Stimulated activated CD8-positive, alpha-beta memory T cell treated with anti-CD3 and anti-CD28 coated beads, Interleukin-4, amount 100 ng/mL, for 1 hour (primary cell): Measurements from ENCODE around the gene ARAP1.

Experiments
- DNase-seq, 2 donors: peaks; one replicate each; pipeline ENCODE4 v3.0.0-alpha.2; 2020; ENCODE audit warnings: low read depth in 2 of 2, low spot score in 1 of 2

ARAP1 gene

GRCh38 chr11:72642043-72642883 lies 109.9 kb downstream of the ARAP1 start:
- DNase-seq: no peak

GRCh38 chr11:72641522-72642042 lies 110.6 kb downstream of the ARAP1 start:
- DNase-seq: no peak

- no peak for DNase-seq
Measured at GRCh38 chr11:72639502-72640375, 112.5 kb downstream of the ARAP1 start.

DNA sequence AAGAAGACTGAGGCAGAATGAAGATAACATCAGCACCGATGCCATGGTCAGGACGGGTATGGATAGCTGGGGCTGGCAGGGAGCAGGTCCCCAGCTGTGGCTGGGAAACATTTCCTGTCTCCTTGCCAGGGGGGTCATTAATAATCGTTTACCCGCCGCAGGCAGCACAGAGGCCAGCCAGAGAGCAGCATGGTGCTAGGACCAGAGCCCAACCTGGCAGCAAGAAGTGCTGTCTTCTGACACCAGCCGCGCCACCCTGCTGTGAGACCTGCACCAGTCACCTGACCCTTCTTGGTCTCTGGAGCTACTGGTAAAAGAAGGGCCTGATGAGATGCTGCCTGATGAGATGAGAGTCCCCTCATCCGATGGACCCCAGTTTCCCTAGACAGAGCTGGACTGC lies 114.3 kb downstream of the ARAP1 start:
- DNase-seq: no peak

- no peak for DNase-seq
Measured at GRCh38 chr11:72637198-72637597, 115.0 kb downstream of the ARAP1 start.

DNA sequence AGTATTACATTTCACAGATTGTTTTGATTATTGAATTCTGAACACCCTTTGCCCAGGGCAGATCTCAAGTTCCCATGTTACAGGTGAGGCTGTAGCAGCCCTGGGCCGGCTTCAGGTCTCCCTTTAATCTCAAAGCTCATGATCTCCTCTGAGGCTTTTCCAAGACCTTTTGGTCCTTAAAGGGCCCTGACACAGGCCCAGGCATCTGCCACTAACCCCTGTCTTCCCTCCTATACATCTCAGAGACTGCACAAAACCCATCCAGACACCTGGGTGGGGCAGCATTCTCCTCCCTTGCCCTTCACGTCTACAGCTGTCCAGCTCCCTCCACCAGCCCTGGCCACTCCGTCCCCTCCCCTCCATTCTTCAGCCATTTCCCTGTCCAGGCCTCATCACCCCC lies 115.8 kb downstream of the ARAP1 start:
- DNase-seq: no peak

DNA sequence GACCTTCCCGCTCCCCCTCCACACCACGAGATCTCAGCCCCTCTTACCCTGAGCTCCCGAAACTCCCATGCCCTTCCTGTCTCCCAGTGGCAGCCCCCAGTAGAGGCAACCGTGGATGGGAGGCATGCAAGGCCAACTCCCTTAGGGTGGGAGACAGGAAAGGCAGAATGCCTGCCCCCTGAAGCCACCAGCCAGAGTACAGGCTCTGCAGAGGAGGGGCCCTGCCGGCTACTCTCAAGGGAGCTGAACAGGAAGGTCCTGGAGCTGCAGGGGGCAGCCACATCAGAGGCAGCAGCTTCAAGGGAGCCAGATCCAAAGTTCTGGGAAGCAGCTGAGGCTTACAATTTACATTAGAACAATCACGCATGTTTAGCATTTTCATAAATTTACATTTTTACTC lies 116.3 kb downstream of the ARAP1 start:
- no peak for DNase-seq

DNA sequence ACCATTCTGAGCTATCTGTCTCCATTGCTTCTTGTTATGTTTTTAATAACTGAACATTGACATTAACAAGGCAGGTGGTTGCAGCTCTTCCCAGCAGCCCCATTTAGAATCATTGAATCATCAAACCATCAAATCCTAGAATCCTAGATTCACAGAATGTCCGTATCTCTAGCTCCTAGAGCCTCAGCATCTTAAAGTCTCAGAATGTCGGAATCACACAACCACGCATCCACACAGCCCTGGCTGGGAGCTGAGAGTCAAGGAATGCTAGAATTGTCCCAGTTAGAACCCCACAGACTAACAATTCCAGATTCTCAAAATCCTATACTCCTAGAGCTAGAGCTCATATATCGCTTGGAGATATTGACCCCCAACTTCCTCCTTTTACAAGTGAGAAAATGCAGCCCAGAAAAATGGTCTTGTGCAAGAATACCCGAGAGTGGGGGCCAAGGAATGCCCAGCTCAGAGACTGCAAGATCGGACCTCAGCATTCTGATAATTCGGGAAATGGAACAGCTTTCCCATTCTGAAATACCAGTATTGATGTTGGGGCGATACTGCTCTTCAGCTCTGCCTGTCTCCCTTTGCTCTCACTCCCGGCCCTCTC lies 116.8 kb downstream of the ARAP1 start:
- no peak for DNase-seq
